ENCODE data around the gene PLD4. TPM values are rescaled to one million over a fixed set of nuclear protein-coding genes. Genes with fewer than 3 reads are reported as not detected.
A peak's percentile ranks its signal among the peaks of the same experiment; 100 is the strongest.
"Not testable (repeated sequence)": the region's sequence is repeated elsewhere in the genome, so short reads cannot be mapped to it uniquely, and the experiment has no call there.

PLD4 gene
- total RNA-seq, 6 experiments from 2014 or later = 0.12 to 0.49 (median 0.33) TPM; not detected in 2

DNA sequence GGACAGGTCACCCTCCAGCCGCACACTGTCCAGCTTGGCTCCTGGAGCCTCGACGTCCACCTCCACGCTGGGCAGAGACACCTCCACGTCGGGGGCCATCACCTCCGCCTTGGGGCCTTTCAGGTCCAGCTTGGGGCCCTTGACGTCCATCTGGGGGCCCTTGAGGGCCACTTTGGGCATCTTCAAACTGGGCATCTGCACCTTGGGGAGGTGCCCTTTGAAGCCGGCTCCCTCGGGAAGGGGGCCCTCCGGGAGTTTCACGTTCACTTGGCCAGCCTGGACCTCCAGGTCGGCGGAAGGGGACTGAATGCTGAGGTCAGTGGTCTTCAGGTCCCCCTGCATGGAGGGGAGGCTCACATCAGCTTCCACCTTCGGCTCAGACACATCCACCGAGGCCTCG, 25.3 kb downstream of the PLD4 start:
- Histone ChIP-seq H3K27ac (no peak overlapping the region), H3K9me3 (no peaks in the 10 kb centered on the region), H3K4me3 (no peak overlapping the region), H3K4me1 (no peaks in the 10 kb centered on the region), H3K36me3 (no peaks in the 10 kb centered on the region), H3K27me3 (no peaks in the 10 kb centered on the region)
- no peak for DNase-seq
- TF ChIP-seq POLR2A (IDR thresholded peaks at IDR 0.05) = no peak
- TF ChIP-seq, protein P1, sequence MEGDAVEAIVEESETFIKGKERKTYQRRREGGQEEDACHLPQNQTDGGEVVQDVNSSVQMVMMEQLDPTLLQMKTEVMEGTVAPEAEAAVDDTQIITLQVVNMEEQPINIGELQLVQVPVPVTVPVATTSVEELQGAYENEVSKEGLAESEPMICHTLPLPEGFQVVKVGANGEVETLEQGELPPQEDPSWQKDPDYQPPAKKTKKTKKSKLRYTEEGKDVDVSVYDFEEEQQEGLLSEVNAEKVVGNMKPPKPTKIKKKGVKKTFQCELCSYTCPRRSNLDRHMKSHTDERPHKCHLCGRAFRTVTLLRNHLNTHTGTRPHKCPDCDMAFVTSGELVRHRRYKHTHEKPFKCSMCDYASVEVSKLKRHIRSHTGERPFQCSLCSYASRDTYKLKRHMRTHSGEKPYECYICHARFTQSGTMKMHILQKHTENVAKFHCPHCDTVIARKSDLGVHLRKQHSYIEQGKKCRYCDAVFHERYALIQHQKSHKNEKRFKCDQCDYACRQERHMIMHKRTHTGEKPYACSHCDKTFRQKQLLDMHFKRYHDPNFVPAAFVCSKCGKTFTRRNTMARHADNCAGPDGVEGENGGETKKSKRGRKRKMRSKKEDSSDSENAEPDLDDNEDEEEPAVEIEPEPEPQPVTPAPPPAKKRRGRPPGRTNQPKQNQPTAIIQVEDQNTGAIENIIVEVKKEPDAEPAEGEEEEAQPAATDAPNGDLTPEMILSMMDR (IDR thresholded peaks at IDR 0.05) = no peak
- WGBS (ENCODE audit: insufficient coverage, low coverage, low lambda C conversion rate, missing lambda C conversion rate) = no CpG with 5 or more reads among the region's 17 CpGs
- no peak for ATAC-seq
- intact Hi-C loops (cut with DNase I) = no loop called here

DNA sequence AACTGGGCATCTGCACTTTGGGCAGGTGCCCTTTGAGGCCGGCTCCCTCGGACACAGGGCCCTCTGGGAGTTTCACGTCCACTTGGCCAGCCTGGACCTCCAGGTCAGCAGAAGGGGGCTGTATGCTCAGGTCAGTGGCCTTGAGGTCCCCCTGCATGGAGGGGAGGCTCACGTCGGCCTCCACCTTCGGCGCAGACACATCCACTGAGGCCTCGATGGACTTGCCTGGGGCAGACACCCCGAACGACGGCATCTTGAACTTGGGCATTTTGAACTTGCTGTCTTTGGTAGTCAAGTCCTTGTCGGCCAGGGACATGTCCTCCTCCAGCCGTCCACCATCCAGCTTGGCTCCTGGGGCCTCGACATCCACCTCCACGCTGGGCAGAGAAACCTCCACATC, 26.0 kb downstream of the PLD4 start:
- H3K27ac ChIP-seq; H3K9me3 ChIP-seq; intact Hi-C loops (cut with DNase I); DNase-seq; H3K36me3 ChIP-seq; ATAC-seq; H3K4me1 ChIP-seq; H3K4me3 ChIP-seq; H3K27me3 ChIP-seq: not testable (repeated sequence)
- no CpG with 5 or more reads among the region's 15 CpGs for WGBS (ENCODE audit: insufficient coverage, low coverage, low lambda C conversion rate, missing lambda C conversion rate)

DNA sequence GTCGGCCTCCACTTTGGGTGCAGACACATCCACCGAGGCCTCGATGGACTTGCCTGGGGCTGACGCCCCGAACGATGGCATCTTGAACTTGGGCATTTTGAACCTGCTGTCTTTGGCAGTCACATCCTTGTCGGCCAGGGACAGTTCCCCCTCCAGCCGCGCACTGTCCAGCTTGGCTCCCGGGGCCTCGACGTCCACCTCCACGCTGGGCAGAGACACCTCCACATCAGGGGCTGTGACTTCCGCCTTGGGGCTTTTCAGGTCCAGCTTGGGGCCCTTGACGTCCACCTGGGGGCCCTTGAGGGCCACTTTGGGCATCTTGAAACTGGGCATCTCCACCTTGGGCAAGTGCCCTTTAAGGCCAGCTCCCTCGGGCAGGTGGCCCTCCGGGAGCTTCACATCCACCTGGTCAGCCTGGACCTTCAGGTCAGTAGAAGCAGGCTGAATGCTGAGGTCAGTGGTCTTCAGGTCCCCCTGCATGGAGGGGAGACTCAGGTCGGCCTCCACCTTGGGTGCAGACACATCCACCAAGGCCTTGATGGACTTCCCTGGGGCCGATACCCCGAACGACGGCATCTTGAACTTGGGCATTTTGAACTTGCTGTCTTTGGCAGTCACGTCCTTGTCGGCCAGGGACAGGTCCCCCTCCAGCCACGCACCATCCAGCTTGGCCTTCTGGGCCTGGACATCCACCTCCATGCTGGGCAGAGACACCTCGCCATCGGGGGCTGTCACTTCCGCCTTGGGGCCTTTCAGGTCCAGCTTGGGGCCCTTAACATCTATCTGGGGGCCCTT, 27.4 kb downstream of the PLD4 start:
- H3K36me3 ChIP-seq; H3K4me1 ChIP-seq; DNase-seq; ATAC-seq; H3K9me3 ChIP-seq; intact Hi-C loops (cut with DNase I); H3K27ac ChIP-seq; H3K27me3 ChIP-seq; H3K4me3 ChIP-seq: not testable (repeated sequence)
- WGBS (ENCODE audit: insufficient coverage, low coverage, low lambda C conversion rate, missing lambda C conversion rate) = no CpG with 5 or more reads among the region's 28 CpGs

DNA sequence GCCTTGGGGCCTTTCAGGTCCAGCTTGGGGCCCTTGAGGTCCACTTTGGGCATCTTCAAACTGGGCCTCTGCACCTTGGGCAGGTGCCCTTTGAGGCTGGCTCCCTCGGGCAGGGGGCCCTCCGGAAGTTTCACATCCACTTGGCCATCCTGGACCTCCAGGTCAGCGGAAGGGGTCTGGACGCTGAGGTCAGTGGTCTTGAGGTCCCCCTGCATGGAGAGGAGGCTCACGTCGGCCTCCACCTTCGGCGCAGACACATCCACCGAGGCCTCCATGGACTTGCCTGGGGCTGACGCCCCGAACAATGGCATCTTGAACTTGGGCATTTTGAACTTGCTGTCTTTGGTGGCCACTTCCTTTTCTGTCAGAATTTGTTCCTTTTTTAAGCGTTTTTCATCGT, 28.4 kb downstream of the PLD4 start:
- no peak overlapping the region for H3K4me3 ChIP-seq
- no peaks in the 10 kb centered on the region for H3K4me1 ChIP-seq
- TF ChIP-seq, protein P1 (IDR thresholded peaks at IDR 0.05) = no peak
- TF ChIP-seq POLR2A (IDR thresholded peaks at IDR 0.05) = no peak
- H3K27ac ChIP-seq = no peak overlapping the region
- H3K27me3 ChIP-seq = peaks cover 0 to 8% of the 10 kb centered on the region in 2 donors
- WGBS (ENCODE audit: insufficient coverage, low coverage, low lambda C conversion rate, missing lambda C conversion rate) = 70% methylated on average over 5 of the region's 13 CpGs
- H3K9me3 ChIP-seq = no peaks in the 10 kb centered on the region
- DNase-seq (peak in 1 of 3 donors; percentile 40), ATAC-seq (no peak)
- H3K36me3 ChIP-seq = no peaks in the 10 kb centered on the region
- intact Hi-C loops (cut with DNase I) = no loop called here

DNA sequence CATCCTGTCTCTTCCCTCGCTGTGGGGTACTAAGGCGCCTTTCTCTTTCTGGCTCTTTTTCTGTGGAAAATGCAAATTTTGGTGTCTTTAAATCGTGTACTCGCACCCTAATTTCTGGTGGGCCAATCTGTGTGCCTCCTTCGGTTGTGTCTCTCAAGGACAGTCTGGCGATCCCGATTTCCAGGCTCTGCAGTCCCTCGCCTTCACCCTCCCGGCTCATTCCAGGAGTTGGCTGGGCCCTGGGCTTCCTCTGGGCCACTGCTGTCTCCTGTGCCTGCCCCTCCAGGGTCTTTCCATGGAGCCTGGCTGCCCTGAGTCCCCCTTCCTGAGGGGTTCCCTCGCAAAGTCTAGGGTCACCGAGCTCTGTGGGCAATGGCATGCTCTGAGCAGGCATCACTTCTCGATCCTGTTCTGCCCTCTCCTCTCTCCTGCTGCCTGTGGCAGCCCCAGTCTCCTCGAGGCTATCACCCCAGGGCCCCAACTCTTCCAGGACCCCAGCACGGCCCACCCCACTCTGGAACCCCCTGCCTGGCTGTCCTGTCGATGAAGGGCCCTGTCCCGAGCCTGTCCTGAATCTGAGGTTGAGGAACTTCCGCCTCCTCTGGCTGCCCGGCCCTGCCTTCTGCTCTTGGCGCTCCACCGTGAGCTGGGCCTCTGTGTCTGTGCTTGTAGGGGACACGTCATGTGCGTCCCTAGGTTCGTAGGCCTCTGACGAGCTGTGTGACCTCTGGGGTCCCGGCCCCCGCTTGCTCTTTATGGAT, 29.4 kb downstream of the PLD4 start:
- ATAC-seq (no peak), DNase-seq (peak in 2 of 3 donors; percentile 18 to 43)
- peaks cover 0 to 8% of the 10 kb centered on the region in 2 donors for H3K27me3 ChIP-seq
- intact Hi-C loops (cut with DNase I) = no loop called here
- H3K4me1 ChIP-seq = no peaks in the 10 kb centered on the region
- no peak overlapping the region for H3K27ac ChIP-seq
- H3K9me3 ChIP-seq = no peaks in the 10 kb centered on the region
- no peaks in the 10 kb centered on the region for H3K36me3 ChIP-seq
- H3K4me3 ChIP-seq = no peak overlapping the region
- 73% methylated on average over 18 of the region's 26 CpGs for WGBS (ENCODE audit: insufficient coverage, low coverage, low lambda C conversion rate, missing lambda C conversion rate)
- TF ChIP-seq, protein P1 (IDR thresholded peaks at IDR 0.05) = no peak
- TF ChIP-seq POLR2A (IDR thresholded peaks at IDR 0.05) = no peak
